HG03469 (cell line): ENCODE results near the gene DUS1L.

Source experiments
- ATAC-seq: cut with Tn5 transposase; IDR thresholded peaks from one replicate; pipeline ENCODE4 v1.9.1; 2021; ENCODE audit warnings: mild to moderate bottlenecking, moderate library complexity, moderate number of reproducible peaks; ENCODE audit not compliant: unreplicated experiment

DUS1L gene

DNA sequence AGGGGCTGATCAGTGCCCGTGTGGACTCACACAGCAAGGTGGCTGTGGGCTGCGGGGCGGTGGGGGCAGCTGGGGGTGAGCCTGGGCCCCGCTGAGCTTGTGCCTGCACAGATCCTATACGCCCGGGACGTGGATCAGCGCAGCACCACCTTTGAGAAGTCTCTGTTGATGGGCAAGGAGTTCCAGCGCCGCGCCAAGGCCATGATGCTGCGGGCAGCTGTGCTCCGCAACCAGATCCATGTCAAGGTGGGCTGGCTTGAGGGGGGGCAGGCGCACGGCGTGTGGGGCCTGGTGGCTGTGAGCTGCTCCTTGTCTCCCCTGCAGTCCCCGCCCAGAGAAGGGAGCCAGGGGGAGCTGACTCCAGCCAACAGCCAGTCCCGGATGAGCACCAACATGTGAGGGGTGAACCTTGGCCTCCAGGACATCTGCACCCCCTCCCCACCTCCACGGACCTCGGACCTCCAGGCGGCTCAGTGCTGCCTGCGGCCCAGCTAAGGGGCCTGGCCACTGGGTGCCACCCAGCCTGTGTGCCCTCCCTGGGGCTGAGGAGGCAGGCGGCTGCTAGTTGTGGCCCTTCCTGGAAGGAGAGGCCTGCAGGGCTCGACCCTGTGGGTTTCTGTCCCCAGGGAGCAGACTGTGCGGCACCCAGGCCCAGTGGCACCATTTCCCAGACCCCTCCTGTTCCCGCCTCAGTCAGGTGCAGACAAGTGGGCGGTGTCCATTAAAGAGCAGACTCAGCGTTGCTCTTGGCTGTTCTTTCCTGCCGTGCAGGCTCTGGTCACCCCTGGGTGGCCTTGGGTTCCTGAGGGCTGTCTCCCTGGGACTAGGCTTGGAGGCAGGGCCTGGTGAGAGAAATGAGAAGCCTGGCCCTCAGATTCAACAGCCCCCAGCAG is 8.6 kb downstream of the DUS1L start:
- no peak for ATAC-seq

DNA sequence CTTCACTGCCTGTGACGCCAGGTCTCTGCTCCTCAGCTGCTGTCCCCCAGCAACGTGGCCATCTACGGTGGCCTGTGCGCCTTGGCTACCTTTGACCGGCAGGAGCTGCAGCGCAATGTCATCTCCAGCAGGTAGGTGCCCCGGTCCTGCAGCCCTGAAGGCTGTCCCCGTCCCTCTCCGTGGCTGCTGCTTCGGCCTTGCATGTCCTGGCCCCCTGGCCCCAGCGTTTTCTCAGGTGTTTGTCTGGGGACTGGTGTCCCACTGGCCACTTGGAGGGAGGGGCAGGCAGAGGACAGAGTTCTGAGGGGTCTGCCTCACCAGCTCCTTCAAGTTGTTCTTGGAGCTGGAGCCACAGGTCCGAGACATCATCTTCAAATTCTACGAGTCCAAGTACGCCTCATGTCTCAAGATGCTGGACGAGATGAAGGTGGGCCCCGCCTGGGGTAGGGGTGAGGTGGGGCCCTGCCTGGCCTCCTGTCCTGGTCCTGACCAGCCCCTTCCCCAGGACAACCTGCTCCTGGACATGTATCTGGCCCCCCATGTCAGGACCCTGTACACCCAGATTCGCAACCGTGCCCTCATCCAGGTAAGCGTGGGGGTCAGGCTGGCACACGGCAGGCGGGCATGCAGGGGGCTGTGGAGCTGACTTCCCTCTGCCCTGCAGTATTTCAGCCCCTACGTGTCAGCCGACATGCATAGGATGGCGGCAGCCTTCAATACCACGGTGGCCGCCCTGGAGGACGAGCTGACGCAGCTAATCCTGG is 9.5 kb downstream of the DUS1L start:
- ATAC-seq: no peak

DNA sequence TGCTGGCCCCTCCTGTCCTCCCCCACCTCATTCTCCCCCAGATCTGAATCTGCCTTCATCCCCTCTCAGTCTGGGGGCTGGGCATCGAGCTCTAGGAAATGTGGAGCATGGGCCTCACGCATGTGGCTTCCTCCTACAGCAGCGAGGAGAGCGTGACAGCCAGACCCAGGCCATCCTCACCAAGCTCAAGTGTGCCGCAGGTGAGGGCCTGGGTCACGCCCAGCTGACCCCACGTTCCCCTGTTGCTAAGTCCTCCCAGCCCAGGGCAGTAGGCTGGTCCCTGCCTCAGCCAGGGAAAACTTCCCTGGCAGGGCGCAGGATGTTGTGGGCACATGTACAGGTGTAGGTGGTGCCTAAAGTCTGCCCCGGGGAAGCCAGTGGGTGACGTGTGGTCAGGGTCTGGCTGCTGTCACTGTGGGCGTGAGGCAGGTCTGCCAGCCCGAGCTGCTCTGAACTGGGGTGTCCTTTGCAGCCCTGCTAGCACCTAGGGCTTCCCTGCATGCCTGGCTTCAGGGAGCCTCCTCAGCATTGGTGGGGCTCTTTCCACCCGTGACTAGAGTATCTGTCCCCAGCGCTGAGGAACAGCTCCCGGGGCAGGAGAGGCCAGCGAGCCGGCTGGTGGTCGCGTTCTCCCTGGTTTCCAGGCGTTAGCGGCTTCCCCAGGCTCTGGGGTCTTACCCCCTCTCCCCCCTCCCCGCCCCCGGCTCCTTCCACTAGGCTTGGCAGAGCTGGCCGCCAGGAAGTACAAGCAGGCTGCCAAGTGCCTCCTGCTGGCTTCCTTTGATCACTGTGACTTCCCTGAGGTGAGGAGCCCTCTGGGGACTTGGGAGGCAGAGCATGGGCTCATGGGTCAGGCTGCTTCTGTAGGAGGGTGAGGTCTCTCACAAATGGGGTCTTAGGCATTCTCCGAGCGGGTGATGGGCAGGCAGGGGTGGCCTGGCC is 10.3 kb downstream of the DUS1L start:
- no peak for ATAC-seq

DNA sequence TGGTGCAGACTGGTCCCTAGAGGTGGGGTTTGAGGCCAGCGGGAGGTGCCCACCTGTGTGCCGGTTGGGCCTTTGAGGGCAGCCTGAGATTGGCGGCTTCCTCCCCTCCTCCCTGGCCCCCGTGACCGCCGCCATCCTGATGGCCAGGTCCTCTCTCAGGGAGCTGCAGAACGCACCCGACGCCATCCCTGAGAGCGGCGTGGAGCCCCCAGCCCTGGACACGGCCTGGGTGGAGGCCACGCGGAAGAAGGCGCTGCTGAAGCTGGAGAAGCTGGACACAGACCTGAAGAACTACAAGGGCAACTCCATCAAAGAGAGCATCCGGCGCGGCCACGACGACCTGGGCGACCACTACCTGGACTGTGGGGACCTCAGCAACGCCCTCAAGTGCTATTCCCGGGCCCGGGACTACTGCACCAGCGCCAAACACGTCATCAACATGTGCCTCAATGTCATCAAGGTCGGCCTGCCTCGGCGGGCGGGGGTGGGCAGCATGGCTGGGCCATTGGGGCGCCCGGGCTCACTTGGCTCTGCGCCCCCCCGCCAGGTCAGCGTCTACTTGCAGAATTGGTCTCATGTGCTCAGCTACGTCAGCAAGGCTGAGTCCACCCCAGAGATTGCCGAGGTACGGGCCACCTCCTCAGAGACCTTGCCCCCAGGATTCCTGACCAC is 11.1 kb downstream of the DUS1L start:
- ATAC-seq: no peak

DNA sequence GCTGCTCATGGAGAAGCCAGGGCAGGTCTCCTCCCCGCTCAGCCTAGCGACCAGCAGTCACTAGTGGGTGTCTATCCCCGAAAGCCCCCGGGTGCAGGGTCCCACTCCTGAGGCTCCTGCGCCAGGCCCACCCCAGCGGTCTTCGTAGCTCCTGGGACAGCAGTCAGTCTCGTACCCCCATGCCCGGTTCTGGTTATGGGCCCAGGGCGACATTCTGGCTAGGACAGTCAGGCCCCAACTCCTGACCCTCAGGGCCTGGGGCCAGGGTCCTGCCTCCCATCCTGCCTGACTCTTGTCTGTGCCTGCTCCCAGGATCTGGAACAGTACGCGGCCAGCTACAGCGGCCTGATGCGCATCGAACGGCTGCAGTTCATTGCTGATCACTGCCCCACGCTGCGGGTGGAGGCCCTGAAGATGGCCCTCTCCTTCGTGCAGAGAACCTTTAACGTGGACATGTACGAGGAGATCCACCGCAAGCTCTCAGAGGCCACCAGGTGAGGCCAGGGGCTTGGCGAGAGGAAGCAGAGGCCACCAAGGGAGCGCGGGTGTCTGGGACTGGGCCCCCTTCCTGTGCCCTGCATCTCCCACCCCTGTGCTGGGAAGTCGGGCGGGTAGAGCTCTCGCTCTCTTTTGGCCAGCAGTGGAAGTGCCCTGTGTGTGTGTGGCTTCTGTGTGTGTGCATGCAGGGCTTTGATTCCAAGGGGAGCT is 11.9 kb downstream of the DUS1L start:
- no peak for ATAC-seq

DNA sequence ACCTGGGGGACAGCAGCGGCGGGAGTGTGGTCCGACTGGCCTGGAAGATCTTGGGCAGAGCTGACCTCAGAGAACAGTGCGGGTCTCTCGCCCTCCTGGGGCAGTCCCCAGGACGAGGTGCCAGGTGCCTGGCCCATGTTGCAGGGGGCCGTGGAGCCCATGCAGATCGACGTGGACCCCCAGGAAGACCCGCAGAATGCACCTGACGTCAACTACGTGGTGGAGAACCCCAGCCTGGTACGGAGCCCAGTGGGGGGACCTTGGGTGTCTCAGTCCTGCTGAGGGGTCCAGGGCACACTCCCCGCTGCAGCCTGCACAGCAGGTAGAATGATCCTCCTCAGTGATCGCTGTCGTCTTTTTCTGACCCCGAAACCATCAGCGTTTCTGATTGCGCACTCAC is 12.5 kb downstream of the DUS1L start:
- ATAC-seq: no peak

DNA sequence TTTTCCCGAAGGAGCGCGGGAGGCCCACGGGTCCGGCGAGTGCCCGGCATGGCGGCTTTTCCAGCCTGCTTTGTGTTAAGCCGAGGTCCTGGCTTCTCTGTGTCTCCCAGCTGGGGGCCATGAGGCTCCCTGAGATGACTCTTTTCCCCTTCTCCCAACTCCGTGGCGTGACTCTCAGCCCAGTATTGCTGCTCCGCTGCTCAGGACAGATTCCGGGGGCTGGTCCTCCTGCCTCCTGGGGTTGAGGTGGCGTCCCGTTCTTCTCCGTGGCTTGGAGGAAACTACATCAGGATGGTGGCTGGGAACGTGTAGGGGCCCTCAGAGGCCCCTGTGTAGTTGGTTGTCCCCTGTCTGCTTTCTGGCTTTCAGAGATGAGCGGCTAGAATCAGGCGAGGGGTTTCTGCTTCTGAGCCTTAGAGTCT is 13.0 kb downstream of the DUS1L start:
- ATAC-seq: no peak

DNA sequence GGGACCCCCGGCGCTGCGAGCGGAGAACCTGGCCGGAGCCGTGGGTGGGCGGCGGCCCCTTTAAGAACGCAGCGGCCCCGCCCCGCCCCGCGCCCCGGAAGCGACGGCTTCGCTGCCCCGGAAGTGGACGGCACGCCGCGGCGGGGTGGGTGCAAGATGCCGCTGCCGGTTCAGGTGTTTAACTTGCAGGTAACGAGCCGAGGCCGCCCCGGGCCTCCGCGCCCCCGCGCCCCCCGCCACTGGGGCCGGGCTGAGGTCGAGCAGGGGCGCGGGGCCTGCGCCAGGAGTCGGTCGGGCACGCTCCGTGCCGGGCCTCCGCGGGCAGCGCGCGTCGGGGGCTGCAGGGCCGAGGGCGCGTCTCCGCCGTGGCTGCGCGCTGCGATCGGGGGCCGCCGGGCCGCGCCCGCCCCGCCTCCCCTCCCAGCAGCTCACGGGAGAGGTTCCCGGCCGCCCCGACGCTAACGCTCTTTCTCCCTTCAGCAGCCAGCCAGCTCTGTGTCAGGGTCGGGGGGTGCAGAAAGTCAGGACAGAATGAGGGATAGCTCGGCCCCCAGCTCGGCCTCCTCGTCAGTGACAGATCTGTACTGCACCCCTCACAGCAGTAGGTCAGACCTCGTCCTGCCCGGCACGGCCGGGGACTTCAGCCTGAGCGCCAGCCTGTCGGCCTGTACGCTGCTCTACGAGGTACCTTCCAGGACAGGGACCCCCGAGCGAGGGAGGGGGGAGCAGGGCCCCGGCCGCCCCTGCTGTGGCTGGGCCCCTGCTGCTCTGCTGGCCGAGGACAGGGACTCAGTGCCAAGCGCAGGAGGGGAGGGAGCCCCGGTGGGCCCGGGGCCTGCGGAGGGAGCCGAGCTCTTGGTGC is 13.6 kb downstream of the DUS1L start, which contains the start of the genes GPS1 and RFNG:
Gene GPS1, plus strand, starts transcription at position 123 of the 862 bp plus-strand sequence. Its CDS starts 34 bp downstream, at position 157.
Gene RFNG, minus strand, starts transcription at position 36 of the 862 bp plus-strand sequence. CDS start 45 bp downstream, outside the sequence.
- no peak for ATAC-seq

DNA sequence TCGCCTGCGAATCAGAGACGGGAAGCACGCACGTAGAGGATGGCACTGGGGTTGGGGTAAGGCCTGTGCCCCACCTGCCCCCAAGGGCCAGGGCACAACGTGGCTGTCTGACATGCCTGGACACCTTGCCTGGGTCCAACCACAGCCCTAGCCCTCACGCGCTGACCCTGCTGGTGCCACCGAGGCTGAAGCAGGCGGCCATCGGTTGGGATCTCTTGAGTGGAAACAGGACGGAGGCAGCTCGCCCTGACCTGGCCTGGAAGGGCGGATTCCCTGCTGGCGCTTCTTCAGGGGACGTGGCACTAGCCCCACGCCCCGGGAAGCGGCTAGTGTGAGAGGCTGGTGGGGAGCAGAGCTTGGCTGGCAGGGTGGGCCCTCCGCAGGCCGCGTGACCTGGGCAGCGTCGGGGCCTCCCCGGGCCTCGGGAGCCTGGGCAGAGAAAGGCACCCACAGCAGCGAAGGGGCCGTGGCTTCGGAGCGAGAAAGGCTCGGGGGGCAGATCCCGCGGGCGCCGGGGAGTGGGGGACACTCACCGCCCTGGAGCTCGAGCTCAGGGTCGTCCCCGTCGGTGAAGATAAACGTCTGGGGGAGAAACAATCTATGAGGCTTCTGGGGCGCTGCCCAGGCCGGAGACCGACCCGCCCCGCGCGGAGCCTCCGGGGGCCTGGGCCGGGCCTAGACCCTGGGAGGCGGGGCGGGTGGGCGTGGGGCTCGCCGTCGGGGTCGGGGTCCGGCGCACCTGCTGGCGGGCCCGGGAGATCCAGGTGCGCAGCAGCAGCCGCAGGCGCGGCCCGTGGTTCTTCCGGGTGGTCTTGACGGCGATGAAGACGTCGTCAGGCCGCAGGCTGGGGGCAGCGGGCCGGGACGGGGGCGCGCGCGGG is 14.6 kb downstream of the DUS1L start:
- ATAC-seq: no peak

DNA sequence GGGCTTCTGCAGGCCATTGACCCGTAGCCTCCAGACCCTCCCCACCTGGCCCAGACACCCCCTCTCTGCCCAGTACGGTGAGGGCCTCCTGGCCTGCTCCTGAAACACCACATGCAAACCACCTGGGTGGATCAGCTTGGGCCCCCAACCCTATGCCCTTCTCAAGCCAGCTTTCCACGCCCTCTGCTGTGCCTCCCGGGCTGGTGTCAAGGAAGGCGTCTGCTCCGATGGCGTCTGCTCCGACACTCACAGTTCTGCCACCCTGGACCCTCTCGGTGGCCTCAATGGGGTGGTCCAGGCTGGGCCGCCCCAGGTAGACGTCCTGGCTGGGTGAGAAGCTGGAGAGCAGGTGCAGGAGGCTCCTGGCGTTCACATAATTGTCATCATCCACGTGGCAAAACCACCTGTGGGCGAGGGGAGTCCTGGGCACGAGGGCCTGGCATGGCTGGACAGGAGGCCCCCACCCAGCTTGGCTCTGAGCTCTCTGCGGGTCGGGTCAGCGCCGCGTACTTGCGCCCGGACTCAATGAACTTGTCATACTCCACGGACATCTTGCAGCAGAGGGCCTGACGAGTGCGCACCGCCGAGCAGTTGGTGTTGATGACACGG is 15.3 kb downstream of the DUS1L start:
- ATAC-seq: no peak

DNA sequence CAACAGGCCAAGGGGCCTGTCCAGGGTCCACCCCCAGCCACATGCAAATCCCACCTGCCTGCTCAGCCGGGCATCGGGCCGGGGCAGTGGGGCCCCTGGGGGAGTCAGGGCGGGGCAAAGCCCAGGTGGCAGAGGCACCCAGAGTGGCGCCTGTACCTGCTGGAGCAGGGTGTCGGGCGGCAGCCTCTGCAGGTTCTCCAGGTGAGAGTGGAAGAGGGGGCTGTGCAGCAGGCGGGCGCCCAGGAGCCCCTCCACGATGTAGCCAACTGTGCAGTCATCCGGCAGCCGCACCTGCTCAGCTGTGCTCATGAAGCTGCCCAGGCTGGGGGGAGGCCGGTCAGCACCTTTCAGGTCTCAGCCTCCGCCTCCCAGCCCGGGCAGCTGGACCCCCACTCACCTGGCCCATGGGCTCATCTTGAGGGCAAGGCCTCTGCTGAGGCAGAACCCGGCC is 16.1 kb downstream of the DUS1L start:
- ATAC-seq: no peak

DNA sequence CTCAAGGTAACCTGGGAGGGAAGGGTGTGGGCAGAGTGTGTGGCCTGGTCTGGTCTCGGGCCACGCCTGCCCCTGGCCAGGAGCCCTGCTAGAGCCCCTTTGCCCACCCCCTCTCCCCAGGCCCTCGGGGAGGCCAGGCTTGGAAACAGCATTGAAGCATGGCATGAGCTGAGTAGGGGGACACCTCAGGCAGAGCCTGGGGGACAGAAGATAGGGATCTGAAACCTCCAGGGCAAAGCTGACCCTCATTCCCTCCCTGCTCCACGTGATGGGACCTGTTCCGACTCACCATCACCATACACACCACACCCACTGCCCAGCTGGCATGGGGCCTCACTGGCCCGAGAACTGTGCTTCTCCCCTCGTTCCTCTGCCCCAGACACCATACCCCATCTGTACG is 16.5 kb downstream of the DUS1L start:
- ATAC-seq: no peak

DNA sequence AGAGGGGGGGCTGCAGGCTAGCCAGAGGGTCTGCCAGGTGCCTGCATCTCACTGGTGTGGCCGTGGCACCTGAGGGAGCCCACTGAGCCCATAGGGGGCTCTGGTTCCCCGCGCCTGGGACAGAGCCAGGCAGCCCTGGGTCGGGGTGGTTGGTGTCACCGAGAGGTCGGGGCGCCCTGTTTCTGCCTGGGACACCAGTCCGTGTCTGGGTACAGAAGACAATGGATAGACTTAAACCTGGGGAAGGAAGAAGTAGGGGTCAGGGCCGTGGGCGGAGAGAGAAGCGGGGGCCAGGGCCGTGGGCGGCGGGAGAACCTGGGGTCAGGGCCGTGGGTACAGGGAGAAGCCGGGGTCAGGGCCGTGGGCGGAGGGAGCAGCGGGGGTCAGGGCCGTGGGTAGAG is 17.0 kb downstream of the DUS1L start:
- no peak for ATAC-seq

DNA sequence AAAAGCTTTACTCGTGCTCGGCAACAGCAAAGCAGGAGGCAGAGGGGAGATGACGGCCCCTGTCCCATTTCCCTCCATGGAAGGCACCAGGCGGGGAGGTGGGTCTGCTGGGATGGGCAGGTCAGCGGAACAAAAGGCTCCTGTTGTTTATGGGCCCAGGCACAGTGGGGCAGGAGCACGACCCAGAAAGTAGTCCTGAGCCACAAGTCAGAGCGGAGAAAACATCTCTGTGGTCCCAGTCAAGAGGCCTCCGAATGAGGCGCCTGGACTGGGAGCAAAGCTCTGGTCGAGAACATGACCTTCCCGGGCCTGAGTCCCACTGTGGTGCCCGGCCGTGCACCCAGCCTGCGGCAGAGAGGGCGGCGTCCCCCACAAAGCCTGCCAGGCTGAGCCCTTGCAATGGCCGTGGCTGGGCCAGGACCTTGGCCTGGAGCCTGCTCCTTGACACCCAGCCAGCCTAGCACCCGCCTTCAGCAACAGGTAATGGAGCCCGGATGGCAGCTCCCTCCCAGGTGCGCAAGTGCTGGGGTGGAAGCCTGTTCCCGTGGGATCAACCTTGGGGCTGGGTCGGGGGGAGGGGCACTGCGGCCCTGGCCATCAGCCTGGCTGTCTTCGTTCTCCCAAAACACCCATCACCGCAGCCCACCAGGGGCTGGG is 17.6 kb downstream of the DUS1L start:
- no peak for ATAC-seq

DNA sequence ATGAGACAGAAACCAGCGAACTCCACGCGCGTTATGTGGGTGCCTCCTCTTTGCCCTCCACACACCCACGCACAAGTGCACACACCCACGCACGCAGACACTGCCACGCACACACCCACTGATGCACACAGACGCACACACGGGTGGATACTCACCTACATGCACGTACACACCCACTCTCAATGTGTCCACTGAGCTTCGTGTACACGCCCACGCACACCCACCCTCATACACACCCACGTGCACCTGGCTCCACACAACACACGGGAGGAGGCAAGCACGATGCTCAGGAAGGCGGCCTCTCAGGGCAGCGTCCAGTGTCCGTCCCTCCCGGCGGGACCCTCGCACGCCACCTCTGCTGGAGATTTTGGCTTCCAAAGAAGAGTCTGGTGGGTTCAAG is 18.2 kb downstream of the DUS1L start:
- no peak for ATAC-seq

DNA sequence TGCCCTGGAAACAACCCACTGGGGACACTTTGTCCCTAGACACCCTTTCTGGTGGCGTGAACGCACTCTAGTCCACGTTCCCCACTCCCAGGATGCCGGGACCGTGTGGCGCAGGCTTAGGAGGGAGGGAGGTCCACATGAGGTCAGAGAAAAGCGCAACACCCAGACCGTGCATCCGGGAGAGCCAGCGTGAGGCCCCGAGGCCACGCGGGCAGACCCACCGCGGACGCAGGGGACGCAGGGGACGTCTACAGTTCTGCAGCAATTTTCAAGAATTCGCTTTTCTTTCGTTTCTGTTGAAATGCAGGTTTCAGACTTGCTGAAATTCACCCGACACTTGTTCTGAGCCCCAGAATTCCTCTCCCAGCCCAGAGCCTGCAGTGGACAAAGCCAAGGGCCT is 18.7 kb downstream of the DUS1L start:
- ATAC-seq: no peak
